Left ventricle myocardium superior (tissue), 1 donor: ENCODE data around the gene BRD2. TPM values are rescaled to one million over a fixed set of nuclear protein-coding genes. Genes with fewer than 3 reads are reported as not detected.

ENCODE experiments used
- ATAC-seq: fragments of 200-7000 bp; cut with Tn5 transposase; one replicate; pipeline ENCODE4 v1.9.1; 2020; ENCODE audit warnings: mild to moderate bottlenecking, moderate library complexity
- DNase-seq: peaks from one replicate; pipeline ENCODE4 v3.0.0-alpha.2; 2020
- intact Hi-C: fragments of 100-400 bp; cut with micrococcal nuclease; formaldehyde crosslinking; loops from one replicate; pipeline ENCODE4 v1.11.0; 2022
- total RNA-seq: library from RNA; stranded (reverse); fragmentation: NEBNext Ultra II Directional; extraction: Animal tissue kit (Norgen Biotek cat#: 25700); gene quantifications from one replicate; pipeline ENCODE4 v1.2.1, GENCODE V29; 2021
- donor health status: DM: no; HTN: yes; CAD: no; lungs with severe emphysema.

The BRD2 gene
- total RNA-seq, 1 donor from 2014 or later = 73.8 TPM

DNA sequence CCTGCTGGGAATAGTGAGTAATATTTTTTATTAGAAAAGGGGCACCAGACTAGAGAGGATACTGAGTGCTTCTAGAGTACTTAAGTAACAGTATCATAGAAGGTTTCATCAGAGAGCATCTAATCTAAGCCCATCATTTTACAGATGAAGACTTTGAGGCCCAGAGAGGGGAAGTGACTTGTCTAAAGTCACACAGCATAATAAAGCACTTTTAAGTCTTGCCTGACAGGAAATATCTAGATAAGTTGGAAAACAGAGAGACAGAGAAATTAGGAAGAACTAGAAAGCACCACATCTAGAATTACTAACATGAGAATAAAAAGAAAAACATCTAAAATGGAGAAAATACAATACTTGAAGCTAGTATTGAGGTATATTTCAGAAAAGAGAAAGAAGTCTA is 21.5 kb upstream of the BRD2 start:
- DNase-seq (no peak), ATAC-seq (no peak)
- intact Hi-C loops = no loop called here

GRCh38 chr6:32947552-32948465 is 20.6 kb upstream of the BRD2 start:
- DNase-seq = no peak
- ATAC-seq = no peak
- intact Hi-C loops = no loop called here

GRCh38 chr6:32949113-32949512 is 19.3 kb upstream of the BRD2 start:
- no peak for DNase-seq
- intact Hi-C loops = no loop called here
- ATAC-seq = no peak

DNA sequence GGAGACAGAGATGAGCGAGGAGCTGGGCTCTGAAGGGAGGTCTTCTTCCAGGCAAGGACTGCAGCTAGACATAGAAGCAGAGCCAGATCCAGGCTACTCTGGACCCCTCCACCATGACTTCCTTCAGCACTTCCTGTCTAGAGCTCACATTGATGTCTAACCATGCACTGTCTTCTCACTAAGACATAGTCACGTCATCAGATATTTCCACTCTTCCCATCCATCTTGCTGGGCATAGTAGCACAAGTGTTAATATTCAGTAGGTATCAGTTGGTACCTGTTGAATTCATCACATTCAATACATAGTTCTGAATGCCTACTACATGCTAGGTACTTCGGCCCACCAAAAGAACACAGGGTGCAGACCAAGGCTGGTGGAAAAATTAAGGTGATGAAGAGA is 18.4 kb upstream of the BRD2 start:
- intact Hi-C loops = no loop called here
- DNase-seq = no peak
- ATAC-seq = no peak

DNA sequence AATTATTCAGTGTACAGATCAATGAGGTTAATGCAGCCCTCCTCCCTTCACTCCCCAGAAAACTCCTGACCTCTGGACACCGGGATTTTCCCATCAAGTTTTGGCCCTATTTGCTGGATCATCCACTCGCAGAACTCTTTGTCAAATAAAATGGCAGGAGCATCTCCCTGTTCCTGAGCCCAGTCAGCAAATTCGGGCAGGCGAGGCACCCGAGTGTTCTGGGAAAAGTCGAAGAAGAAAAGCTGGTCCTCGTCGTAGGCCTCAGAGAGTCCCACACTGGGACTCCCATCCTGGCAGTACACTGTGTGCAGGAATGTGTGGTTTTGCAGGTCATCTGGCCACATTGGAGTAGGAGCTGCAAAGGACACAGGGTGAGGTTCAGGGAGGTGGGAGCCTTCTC is 17.9 kb upstream of the BRD2 start:
- ATAC-seq = no peak
- DNase-seq = no peak
- intact Hi-C loops = no loop called here

DNA sequence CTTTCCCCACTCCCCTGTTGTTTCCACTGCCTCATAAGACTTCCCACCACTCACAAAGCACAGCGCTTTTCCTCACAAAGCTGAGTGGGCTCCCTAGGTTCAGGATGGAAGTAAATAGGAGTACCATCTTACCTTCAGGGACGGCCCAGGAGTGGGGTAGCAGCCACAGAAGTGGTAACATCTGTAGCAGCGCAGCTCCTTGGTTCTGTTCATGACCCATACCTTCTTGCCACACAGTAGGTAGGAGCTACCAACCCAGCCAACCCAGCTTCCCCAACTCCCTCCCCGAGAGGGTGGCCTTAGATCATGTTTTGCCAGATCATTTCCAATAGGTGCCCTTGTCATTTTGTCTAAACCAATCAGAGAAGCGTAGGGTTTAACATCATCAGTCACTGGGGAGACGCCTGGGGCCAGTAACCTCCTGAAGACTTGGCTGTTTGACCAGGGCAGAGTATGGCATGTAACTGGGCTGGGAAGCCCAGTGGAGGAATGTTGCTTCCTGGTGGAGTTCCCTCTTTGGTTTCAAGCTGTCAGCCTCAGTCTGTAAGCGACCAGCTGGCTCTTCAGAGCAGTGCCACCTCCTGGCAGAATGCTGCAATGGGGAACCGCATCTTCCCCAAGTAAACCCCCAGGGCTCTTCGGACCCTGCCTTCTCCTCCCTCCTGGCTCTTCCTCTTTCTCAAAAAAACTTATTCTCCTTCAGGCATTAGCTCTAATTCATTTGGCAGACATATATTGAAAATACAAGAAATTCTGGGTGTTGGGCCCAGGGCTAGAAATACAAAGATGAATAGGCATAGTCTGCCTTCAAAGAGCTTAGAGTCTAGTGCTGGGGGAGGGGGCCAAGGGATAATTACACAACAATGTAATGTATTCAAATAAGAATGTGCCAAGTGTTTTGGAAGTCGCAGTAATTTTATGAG is 15.3 kb upstream of the BRD2 start, which contains the start of gene HLA-DMA:
Gene HLA-DMA (minus strand): TSS at position 281 of the 923 bp plus-strand sequence. CDS start 61 bp downstream, at position 220.
- DNase-seq = peak; percentile 82
- intact Hi-C loops = no loop called here
- ATAC-seq = peak; percentile 99

GRCh38 chr6:32953775-32954174 is 14.6 kb upstream of the BRD2 start:
- no peak for ATAC-seq
- intact Hi-C loops = no loop called here

GRCh38 chr6:32954267-32954666 is 14.1 kb upstream of the BRD2 start:
- ATAC-seq = no peak
- intact Hi-C loops = no loop called here
- no peak for DNase-seq

More at GRCh38 chr6:32953775-32954174, 14.6 kb upstream of the BRD2 start:
- DNase-seq = no peak

- no peak for ATAC-seq
- no peak for DNase-seq
- intact Hi-C loops = no loop called here
Observed at GRCh38 chr6:32954986-32955802, 13.2 kb upstream of the BRD2 start.

GRCh38 chr6:32956176-32956575 is 12.2 kb upstream of the BRD2 start:
- intact Hi-C loops = no loop called here
- DNase-seq = no peak
- no peak for ATAC-seq

DNA sequence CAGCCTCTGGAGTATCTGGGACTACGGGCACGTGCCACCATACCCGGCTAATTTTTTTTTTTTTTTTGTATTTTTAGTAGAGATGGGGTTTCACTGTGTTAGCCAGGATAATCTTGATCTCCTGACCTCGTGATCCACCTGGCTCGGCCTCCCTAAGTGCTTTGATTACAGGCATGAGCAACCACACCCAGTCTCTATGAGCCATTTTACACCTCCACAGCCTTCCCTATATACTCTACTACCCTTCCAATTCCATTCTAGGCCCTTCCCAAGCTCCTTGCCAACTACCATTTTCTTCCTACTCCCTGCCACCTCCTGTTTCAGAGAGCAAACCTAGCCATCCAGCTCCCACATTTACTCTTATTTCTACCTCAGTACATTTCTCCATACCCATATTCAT is 7.8 kb upstream of the BRD2 start:
- intact Hi-C loops = no loop called here
- ATAC-seq = no peak
- no peak for DNase-seq

DNA sequence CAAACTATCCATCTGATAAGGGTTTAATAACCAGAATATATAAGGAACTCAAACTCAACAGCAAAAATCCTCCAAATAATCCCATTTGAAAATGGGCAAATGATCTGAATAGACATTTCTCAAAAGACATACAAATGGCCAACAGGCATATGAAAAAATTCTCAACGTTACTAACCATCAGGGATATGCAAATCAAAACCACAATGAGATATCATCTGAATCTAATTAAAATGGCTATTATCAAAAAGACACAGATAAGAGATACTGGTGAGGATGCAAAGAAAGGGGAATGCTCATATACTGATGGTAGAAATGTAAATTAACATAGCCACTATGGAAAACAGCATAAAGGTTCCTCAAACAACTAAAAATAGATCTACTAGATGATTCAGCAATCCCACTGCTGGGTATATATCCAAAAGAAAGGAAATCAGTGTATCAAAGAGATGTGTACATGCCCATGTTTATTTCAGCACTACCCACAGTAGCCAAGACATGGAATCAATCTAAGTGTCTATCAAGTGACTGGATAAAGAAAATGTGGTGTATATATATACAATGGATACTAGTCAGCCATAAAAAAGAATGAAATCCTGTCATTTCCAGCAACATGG is 6.1 kb upstream of the BRD2 start:
- intact Hi-C loops = no loop called here
- ATAC-seq (no peak), DNase-seq (no peak)

DNA sequence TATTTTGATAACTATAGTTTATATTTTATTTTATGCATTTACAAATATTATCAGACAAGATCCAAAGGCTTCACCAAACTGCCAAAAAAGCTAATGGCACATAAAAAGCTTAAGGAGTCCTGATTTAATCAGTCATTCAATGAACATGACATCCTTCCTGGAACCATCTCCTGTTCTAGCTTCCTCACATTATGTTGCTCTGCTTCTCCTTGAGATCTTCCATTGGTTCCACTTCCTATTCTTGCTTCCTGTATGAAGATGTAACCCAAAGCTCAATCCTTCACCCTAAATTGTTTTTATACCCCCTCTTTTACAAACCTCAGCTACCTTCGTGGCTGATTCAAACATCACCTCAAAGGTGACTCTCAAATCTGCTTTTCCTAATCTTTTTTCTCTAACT is 4.5 kb upstream of the BRD2 start:
- ATAC-seq (no peak), DNase-seq (no peak)
- intact Hi-C loops = no loop called here

DNA sequence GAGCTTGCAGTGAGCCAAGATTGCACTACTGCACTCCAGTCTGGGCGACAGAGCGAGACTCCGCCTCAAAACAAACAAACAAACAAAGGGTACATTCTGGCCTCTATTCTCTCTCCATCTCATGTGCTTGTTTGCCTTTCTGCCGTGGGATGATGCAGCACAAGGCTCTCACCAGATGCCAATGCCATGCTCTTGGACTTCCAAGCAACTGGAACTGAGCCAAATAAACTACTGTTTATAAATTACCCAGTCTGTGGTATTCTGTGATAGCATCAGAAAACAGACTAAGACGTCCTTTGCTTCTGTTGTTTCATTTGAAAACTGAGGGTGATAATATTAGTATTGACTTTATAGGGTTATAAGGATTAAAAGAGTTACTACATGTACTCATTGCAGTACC is 3.6 kb upstream of the BRD2 start:
- intact Hi-C loops = no loop called here
- DNase-seq = no peak
- no peak for ATAC-seq

- no peak for DNase-seq
- no peak for ATAC-seq
Observed at GRCh38 chr6:32967151-32968091, 973 bp upstream of the BRD2 start.

GRCh38 chr6:32968867-32969684 is 682 bp downstream of the BRD2 start:
- peak; percentile 46 for ATAC-seq
- peak; percentile 74 for DNase-seq
- intact Hi-C loops = no loop called here

More at GRCh38 chr6:32967151-32968091, 973 bp upstream of the BRD2 start:
- intact Hi-C loops = no loop called here
